ENCODE data around the gene GPATCH8.

DNA sequence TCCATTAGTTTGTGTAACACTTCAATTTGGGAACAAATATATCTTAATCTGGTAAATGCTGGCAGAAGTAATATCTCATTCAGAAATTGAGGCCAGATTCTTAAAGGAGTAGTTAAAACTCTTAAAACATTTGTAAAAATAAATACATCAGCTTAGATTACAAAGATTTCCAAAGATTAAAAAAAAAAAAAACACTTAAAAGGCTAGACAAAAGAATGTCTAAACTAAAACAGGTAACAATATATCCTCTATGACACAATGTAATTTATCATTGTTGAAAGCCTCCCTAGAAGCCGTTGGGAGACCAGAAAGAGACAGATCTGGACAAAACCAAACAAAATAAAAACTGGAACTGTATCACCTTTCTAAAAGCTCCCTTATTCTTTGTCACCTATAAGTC lies 3.5 kb downstream of the GPATCH8 start:
- TF ChIP-seq, protein P1, sequence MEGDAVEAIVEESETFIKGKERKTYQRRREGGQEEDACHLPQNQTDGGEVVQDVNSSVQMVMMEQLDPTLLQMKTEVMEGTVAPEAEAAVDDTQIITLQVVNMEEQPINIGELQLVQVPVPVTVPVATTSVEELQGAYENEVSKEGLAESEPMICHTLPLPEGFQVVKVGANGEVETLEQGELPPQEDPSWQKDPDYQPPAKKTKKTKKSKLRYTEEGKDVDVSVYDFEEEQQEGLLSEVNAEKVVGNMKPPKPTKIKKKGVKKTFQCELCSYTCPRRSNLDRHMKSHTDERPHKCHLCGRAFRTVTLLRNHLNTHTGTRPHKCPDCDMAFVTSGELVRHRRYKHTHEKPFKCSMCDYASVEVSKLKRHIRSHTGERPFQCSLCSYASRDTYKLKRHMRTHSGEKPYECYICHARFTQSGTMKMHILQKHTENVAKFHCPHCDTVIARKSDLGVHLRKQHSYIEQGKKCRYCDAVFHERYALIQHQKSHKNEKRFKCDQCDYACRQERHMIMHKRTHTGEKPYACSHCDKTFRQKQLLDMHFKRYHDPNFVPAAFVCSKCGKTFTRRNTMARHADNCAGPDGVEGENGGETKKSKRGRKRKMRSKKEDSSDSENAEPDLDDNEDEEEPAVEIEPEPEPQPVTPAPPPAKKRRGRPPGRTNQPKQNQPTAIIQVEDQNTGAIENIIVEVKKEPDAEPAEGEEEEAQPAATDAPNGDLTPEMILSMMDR (conservative IDR thresholded peaks at IDR 0.05 in 1 of 2, IDR thresholded peaks at IDR 0.05 in 1 of 2; ENCODE audit: extremely low read depth in 1 of 2, insufficient read depth in 1 of 2, low read depth in 1 of 2, low read length in 2 of 2) = no peak
- no peak for TF ChIP-seq EZH2 (IDR thresholded peaks at IDR 0.05; ENCODE audit: borderline replicate concordance, low read length)

All from mammary epithelial cell (primary cell).